Panc1 (cell line): ENCODE results near the gene CA10.

ENCODE experiments used
- POLR2AphosphoS5 ChIP-seq: IDR thresholded peaks from 2 replicates; pipeline ENCODE4 v1.6.1; 2012; ENCODE audit warnings: mild to moderate bottlenecking, low read depth, low read length, moderate library complexity
- SIN3A ChIP-seq: IDR thresholded peaks from 2 replicates; pipeline ENCODE4 v1.6.1; 2012; ENCODE audit warnings: low read depth, mild to moderate bottlenecking, low read length, moderate library complexity, borderline replicate concordance; ENCODE audit not compliant: insufficient read depth
- TCF7L2 ChIP-seq: IDR thresholded peaks from 2 replicates; pipeline ENCODE4 v1.6.1; 2011; ENCODE audit warnings: mild to moderate bottlenecking, low read depth, low read length, inconsistent platforms
- TF ChIP-seq, protein P1 (sequence below): fragments of 450-650 bp; IDR thresholded peaks from 2 replicates; pipeline ENCODE4 v1.5.1; 2017; ENCODE audit warnings: mild to moderate bottlenecking
- TF ChIP-seq, protein P2 (sequence below), 2 experiments: IDR thresholded peaks; 2 replicates each; pipeline ENCODE4 v1.6.1; 2011 to 2012; ENCODE audit warnings: low read depth in 2 of 2, control low read depth in 1 of 2, low read length in 1 of 2, mild to moderate bottlenecking in 1 of 2, moderate library complexity in 1 of 2; ENCODE audit not compliant: insufficient read depth in 1 of 2

DNA sequence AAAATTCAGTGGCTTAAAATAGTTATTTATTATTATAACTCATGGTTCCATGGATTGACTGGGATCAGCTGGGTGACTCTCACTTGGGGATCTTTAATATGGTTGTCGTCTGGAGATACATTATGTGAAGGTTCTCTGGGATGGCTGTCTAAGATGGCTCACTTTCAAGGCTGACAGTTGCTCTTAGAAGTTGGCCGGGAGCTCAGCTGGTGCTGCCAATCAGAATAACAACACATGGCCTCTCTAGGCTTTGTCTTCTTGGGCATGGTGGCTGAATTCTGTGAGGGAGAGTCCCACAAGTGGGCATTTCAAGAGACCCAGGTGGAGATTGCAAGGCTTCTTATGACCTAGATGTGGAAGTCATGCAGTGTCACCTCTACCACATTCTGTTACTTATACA lies 269.7 kb downstream of the CA10 start:
- TF ChIP-seq, protein P1, sequence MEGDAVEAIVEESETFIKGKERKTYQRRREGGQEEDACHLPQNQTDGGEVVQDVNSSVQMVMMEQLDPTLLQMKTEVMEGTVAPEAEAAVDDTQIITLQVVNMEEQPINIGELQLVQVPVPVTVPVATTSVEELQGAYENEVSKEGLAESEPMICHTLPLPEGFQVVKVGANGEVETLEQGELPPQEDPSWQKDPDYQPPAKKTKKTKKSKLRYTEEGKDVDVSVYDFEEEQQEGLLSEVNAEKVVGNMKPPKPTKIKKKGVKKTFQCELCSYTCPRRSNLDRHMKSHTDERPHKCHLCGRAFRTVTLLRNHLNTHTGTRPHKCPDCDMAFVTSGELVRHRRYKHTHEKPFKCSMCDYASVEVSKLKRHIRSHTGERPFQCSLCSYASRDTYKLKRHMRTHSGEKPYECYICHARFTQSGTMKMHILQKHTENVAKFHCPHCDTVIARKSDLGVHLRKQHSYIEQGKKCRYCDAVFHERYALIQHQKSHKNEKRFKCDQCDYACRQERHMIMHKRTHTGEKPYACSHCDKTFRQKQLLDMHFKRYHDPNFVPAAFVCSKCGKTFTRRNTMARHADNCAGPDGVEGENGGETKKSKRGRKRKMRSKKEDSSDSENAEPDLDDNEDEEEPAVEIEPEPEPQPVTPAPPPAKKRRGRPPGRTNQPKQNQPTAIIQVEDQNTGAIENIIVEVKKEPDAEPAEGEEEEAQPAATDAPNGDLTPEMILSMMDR: no peak
- TF ChIP-seq SIN3A (no peak), POLR2AphosphoS5 (no peak), TCF7L2 (no peak)
- TF ChIP-seq, protein P2, sequence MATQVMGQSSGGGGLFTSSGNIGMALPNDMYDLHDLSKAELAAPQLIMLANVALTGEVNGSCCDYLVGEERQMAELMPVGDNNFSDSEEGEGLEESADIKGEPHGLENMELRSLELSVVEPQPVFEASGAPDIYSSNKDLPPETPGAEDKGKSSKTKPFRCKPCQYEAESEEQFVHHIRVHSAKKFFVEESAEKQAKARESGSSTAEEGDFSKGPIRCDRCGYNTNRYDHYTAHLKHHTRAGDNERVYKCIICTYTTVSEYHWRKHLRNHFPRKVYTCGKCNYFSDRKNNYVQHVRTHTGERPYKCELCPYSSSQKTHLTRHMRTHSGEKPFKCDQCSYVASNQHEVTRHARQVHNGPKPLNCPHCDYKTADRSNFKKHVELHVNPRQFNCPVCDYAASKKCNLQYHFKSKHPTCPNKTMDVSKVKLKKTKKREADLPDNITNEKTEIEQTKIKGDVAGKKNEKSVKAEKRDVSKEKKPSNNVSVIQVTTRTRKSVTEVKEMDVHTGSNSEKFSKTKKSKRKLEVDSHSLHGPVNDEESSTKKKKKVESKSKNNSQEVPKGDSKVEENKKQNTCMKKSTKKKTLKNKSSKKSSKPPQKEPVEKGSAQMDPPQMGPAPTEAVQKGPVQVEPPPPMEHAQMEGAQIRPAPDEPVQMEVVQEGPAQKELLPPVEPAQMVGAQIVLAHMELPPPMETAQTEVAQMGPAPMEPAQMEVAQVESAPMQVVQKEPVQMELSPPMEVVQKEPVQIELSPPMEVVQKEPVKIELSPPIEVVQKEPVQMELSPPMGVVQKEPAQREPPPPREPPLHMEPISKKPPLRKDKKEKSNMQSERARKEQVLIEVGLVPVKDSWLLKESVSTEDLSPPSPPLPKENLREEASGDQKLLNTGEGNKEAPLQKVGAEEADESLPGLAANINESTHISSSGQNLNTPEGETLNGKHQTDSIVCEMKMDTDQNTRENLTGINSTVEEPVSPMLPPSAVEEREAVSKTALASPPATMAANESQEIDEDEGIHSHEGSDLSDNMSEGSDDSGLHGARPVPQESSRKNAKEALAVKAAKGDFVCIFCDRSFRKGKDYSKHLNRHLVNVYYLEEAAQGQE (IDR thresholded peaks at IDR 0.05; ENCODE audit: insufficient read depth in 1 of 2, low read depth in 2 of 2, low read length in 1 of 2): no peak
